Effector CD4-positive, alpha-beta T cell (primary cell): ENCODE results near the gene SELENOO.

Experiments
- DNase-seq: peaks from one replicate; pipeline ENCODE4 v3.0.0-alpha.2; 2020

The SELENOO gene

DNA sequence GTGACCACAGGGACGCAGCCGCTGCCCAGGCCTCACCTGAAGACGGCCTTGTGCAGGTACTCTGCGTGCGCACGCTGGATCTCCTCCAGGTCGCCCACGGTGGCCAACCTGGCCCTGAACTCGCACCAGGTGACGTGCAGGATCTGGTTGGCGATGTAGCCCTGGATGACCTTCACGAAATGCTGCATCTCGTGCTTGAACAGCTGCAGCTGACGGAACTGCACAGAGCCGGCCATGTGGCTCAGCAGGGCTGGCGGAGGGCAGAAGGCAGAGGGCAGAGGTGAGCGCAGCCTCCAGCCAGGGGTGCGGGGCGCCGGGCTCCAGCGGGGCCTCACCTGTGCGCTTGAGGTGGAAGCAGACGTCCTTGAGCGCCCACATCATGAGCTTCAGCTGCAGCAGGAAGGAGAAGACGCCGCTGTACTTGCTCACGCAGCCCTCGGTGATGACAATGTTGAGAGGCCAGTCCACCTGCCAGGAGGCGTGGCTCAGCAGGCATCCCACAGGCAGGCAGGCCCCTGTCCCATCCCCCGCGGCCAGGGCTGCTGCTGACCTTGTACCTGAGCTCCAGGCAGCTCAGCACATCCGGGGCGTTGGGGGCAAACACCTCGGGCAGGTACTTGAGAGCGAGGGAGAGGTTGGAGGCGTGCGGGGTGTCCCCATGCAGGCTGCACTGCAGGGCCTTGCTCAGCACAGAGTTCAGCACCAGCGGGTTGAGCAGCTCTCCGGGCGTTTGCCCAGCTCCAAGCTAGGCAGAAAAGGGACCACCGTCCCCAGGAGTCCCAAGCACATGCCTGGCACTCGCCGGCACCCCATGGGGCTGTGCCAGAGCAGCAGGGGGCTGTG, 17.6 kb downstream of the SELENOO start:
- no peak for DNase-seq

DNA sequence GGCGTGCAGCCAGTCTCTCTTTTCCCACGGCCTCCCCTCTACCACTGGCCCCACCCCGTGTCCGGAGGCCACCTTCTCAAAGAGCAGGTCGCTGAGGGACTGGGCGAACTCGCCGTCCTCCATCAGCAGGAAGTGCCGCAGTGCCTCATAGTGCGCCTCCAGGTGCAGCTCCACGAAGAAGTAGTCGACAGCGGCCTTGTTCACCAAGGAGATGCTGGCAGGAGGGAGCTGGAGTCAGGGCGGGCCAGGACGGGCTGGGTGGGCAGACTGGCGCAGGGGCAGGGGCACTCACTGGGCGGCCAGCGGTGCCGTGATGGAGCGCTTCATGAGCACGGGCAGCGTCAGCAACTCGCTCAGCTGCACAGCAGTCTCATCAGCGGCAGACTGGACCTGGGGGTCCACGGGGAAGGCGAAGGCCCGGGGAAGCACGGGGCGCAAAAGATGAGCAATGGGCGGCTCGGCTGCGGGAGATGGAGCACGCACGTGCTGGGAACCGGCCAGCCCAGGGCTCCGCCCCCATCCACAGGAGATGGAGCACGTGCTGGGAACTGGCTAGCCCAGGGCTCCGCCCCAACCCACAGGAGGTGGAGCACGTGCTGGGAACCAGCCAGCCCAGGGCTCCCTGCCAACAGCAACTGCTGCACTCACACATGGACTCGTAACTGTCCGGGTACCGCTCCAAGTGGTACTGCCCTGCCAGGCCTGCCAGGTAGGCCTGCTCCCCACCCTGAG, 18.4 kb downstream of the SELENOO start:
- DNase-seq: no peak

DNA sequence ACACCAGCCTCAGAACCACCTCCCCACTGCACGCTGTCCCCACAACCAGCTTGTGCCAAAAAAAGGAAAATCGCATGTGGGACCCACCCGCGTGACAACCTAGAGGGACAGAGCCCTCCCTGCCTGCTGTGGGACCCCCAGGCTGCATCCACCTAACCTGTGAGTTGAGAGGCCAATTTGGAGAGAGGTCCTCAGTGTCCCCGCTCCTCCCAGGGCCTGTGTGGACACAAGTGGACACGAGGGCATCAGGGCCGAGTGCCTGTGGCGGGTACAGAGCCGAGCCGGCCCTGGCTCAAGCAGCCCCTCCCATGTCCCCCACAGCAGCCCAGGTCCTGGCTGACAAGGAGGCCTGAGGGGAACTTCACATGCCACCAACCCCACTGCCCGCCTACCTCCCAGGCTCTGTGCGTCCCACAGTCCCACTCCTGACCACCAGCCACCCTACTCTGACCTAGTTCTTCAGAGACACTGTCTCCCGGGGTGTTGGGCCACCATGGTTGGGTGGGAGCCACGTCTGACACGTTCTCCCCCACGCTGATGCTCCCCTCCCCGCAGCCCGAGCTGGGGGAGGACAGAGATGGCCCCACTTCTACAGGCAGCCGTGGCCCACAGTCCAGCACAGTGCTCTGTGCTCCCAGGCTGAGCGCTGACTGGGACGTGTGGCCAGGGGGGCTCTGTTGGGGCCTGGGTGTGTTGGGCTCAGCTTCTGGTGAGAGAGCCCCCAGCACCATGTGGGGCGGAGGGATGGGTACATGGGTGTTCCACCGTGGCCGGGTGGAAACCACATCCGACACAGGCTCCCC, 19.2 kb downstream of the SELENOO start:
- DNase-seq: no peak

DNA sequence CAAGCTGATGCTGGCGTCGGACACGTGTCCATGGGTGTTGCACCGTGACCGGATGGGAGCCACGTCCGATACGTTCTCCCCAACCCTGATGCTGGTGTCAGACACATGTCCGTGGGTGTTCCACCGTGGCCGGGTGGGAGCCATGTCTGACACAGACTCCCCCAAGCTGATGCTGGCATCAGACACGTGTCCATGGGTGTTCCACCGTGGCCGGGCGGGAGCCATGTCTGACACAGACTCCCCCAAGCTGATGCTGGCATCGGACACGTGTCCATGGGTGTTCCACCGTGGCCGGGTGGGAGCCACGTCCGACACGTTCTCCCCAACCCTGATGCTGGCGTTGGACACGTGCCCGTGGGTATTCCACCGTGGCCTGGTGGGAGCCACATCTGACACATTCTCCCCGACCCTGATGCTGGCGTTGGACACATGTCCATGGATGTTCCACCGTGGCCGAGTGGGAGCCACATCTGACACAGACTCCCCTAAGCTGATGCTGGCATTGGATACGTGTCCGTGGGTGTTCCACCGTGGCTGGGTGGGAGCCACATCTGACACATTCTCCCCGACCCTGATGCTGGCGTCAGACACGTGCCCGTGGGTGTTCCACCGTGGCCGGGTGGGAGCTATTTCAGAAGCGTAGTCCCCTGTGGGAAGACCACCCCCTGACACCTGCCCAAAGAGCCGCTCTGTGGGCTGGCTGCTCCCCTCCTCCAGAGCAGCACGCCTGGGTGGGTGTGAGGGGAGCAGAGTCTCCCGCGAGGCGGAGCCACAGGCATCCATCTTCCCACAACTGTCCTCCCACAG, 20.0 kb downstream of the SELENOO start:
- DNase-seq: no peak

DNA sequence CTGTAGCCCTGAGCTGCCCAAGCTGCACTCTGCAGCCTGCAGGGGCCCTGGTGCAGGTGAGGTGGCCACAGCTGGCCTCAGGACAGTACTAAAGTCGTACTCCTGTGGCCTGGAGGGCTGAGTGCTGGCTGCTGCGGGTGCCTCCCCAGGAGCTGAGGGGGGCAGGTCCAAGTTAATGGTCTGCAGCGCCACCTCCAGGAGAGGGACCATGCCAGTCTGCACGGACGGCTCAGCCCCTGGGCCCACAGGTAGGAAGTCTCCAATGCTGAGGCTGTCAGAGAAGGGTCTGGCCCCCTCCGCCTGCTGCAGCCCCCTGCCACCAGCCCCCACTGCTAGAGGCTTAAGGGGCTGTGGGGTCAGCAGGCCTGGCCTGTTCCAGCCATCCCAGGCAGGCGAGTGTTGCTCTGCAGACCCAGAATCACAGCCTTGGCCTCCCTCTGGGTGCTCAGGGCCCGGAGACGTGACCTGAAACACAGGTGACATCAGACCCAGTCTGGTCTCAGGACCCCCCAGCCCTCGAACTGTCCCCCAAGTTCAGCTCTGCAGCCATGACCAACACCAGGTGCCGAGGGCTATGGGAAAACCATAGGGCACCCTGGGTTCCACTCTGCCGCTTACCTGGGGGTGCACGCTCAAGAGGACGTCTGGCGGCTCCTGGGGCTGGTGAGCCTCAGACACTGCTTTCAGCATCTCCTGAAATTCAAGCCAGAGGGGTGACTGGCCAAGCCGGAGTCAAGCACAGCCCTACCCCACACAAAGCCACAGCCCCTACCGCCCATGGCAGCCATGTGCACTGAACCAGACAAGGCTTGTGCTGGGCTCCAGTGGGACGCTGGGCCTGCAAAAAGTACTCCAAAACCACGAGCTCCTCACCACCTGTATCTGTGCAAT, 20.8 kb downstream of the SELENOO start:
- DNase-seq: no peak

DNA sequence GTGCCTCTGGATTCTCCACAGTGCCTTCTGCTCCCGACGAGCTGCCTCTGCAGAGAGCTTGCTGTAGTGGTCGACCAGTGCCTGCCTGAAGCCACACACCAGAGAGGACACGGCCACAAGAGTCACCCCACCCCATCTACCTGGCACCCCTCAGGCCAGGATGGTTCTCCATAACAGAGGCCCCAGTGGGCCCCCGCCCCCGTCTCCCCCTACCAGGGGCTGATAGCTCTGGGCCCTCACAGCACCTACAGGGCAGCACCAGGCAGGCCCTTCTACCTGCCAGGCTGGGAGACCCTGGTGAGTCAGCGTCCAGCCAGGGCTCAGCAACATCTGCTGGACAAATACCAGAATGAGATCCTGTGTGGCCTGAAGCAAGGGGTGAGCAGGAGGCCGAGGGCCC, 21.7 kb downstream of the SELENOO start:
- DNase-seq: no peak

DNA sequence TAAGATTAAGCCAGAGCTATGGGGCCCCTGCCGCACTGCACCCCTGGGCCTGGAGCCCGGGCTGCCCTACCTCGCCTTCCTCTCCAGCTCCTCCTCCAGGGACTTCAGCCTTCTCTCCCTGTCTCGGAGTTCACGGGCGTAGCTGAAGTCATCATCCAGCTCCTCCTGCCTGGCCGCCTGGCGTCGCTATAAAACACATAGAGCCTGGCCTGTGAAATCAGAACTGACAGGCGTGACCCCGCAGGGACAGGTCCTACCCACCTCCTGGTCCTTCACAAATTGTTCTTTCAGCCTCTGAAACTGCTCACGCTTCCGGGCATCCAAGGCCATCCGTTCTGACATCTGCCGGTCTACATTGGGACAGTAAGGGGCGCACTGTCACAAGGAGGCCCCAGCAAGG, 23.3 kb downstream of the SELENOO start:
- no peak for DNase-seq

DNA sequence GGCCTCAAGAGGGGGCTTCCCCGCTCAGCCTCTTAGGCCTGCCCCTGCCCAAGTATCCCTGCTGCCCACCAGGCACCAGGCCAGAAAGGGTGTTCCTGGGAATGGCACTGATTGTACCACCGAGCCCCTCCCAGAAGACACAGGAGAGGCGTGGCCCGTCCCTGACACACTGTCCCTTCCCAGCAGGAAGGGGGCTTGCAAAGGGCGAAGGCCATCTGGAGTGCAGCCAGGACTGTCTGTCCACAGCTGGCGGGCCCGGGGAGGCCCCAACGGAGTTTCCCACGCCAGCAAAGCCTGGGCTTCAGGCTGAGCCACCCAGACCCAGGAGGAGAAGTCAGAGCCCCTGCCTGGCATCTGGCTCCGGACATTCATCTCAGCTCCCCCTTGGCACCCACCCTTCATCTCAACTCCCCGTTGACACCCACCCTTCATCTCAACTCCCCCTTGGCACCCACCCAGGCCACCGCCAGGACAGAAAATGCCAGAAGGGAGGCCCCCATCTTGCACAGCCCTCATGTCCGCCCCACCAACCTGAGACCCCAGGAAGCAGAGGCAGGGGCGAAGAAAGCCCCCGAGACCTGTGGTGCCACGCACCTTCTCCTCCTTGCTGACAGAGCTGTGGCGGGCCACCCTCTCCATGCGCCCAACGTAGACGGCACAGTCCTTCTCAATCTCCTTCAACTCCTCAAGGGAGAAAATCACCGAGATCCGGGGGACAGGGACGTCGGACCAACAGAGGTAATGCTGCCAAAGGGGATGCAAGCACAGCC, 24.6 kb downstream of the SELENOO start:
- DNase-seq: no peak

DNA sequence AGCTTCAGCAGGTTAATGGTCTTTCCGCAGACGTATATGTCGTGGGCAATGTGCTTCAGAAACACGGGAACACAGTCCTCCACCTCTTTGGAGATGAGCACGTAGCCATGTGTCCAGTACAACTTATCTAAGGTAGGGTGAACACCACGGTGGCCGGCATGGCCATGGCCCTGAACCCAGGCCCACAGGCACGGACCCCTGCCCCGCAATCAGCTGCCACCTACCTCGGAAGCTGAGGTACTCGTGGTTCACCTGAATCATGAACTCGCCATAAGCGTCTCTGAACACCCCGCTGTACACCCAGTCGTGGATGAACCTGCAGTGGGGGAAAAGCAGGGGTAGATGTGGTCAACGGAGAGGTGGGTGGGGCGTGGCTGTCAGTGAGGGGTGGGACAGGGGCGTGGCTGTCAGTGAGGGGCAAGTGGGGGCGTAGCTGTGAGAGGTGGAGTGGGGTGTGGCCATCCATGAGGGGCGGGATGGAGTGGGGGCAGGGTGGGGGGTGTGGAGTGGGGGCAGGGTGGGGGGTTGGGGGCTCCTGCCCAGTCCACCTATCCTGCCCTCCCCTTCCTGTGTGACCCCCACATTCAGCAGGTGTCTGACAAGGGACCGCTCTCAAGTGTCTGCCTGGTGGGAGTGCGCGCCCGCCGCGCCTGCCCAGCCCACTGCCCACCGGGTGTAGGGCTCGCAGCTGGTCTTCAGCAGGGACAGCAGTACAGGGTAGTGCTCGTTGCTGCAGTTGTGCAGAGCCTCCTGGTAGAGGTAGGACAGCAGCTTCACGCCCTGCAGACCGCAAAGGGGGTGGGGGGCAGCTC, 25.5 kb downstream of the SELENOO start:
- DNase-seq: no peak

DNA sequence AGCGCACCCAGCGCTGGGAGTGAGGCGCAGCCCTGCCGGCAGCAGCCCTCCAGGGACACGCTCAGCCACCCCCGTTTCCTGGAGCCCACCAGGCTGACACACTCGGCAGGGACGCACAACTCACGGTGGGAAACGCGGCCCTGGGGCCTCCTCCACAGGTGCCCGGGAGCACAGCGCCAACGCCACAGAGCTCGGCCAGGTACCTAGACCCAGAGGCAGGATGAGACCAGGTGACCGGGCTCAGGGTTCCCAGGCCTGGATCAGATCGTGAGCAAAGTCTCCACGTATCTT, 26.0 kb downstream of the SELENOO start:
- DNase-seq: no peak

DNA sequence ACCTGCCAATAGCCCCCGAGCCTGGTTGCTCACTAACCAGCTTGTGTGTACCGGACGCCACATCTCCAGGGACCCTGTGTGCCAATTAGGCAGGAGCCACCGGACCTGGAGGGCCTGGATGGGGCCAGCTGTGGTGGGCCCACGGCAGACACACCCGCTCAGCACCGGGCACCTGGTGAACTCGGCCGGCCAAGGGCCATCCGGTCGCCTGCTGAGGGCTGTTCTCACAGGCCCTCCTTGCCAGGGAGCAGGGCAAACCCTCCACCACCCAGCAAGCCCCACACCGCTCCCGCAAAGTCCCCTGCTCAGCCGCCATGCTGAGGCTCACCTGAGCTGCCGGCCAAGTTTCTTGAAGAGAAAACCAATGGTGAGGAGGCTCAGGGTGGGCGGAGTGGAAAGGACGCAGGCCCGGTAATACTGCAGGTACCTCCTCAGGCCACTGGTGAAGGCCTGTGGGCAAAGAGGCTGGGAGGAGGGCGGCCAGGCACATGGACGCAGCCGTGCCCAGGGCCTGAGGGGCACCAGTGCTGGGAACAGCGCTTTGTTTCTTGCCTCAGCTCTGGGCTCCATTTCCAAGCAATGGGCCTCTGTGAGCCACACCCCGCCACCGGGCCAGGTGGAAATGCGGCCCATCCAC, 26.9 kb downstream of the SELENOO start:
- DNase-seq: no peak

DNA sequence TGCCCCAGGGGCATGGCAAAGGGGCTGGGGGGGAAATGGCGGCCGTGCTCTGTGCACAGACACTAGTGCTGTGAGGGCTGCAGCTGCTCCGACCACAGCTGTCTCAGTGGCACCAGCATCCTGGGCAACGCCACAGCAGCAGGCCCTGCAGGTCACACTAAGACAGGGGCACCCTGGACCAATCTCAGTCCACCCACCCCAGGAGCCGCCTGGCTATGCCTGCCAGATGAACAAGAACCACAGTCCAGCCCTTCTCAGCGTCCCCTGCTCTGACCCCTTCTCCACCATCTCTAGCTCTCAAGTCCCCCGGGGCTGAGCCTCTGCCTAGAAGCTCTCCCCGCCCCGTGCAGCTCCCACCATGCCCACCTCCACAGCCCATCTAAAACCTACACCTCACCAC, 27.6 kb downstream of the SELENOO start:
- DNase-seq: no peak

DNA sequence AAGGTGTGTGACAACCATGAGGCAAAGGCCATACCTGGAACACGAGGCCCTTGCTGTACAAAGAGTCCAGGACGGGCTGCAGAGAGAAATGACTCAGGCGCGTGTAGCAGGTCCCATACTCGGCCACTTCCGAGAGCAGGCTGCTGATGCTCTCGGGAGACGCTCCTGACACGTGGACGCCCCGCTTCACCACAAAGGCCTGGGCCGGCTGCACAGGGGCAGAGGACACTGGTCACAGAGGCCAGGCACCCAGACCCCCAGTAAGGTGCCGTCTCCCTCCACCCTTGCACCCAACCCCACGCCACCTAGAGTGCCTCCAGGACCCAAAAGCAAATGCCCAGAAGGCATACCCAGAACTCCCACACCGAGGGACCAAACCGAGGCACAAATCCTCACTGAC, 28.6 kb downstream of the SELENOO start:
- no peak for DNase-seq

DNA sequence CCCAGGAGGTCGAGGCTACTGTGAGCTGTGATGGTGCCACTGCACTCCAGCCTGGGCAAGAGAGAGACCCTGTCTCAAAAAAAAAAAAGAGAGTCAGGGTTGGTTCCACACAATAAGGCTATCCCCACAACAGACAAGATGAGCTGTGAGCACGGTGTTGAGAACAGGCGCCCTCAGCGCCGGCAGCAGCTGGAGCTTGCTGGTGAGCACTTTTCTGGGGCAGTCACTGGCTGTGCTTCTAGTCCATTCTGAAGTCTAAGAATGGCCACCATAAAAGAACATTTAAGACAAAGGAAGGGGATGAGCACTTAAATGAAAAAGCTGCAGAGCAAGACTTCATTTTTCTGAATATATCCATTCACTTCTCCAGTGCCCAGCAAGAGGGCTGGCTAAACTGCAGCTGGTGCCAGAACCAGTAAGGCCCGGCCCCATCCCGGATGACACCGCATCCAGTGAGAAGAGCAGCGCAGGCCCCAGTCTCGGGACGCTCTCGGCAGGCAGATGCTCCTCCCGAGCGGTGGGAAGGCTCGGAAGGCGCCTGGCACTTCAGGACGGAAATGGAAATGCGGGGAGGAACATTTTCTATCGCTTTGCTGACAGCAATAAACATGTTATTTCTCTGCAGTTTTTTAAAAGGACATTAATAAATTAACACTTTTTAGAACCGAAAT, 31.8 kb downstream of the SELENOO start:
- no peak for DNase-seq

DNA sequence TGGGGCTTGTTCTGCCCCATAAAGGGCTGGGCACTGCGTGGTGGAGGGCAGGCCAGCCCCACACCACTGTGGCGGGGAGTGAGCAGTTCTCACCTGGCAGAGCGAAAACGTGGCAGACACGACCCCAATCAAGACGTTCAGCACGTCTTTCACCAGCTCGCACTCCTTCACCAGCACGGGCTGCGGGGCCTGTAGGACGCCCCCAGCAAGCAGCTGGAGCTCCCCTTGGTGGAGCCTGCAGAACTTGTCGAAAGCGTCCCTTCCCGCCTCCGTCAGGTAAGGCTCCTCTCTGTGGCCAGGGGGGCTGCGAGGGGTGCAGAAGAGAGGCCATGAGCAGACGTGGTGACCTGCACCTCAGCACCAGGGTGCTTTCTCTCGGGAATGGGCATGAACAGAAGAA, 32.4 kb downstream of the SELENOO start:
- no peak for DNase-seq

DNA sequence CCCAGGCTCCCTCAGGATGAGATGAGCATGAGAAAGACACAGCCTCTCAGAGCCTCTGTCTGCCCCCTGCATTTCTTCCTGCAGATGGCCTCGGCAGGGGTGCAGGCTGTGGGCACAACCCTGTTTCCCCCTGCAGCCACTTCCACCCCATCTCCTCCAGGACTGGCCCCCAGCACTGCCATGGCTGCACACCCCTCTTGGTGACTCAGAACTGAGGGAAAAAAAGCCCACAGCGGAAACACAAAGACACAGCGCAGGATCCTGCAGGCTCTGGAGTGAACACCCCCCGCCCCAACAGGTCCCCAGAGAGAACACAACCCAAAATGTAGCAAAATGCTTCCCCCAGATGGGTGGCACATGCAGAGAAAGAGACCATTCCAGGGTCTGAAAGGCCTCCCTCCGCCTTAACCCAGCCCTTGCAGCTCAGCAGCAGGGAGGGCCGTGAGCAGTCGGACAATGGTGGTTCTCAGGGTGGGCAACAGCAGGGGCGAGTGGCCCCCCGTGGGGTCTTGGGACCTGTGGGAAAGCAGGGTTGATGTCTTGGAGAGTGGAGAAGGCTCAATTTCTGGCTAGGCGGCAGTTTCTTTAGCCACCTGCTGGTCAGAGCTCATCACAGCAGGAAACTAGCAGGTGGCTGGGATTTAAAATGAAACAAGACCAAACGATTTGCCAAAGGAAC, 36.1 kb downstream of the SELENOO start:
- DNase-seq: no peak

DNA sequence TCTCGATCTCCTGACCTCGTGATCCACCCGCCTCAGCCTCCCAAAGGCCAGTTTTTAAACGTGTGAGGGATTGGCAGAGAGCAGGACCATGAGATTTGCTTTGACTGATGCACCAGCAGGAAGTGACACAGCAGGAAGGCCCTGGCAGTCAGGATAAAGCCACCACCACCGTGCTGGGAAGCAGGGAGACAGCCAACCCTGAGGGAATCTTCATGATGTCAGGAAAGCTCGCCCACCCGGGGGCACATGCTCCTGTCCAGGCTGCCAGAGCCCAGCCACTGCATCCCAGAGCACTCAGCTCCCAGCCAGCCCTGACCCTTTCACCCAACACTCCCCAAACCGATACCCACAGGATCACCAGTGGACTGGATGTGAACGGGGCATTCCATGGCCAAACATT, 37.9 kb downstream of the SELENOO start:
- no peak for DNase-seq

DNA sequence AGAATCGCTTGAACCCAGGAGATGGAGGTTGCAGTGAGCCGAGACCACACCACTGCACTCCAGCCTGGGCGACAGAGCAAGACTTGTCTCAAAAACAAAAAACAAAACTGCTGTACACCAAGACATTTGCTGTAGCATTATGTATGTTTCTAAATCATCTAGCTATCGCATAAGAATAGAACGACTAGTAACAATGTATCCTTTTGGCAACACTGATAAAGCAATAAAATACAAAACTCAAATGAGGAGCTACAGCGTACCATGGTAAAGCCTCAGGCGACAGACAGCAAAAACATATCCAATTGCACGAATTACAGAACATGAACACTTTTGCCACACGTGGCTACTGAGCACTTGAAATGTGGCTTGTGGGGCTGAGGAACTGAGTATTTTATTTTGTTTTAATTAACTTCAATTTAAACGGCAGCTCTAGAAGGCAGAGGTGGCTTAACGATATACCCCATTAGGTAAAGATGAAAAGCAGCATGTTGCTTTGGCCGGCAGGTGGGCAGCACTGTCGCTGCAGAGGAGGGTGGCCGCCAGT, 41.7 kb downstream of the SELENOO start:
- no peak for DNase-seq
